HepG2 (cell line): ENCODE results near the gene SIK3. TPM values are rescaled to one million over a fixed set of nuclear protein-coding genes. Genes with fewer than 3 reads are reported as not detected.
A peak's percentile ranks its signal among the peaks of the same experiment; 100 is the strongest.

Source experiments
- AGO1 ChIP-seq: fragments of 200-400 bp; formaldehyde crosslinking; IDR thresholded peaks from 2 replicates; pipeline ENCODE4 v1.6.1; 2017; ENCODE audit warnings: mild to moderate bottlenecking, low read depth, low read length, moderate library complexity; ENCODE audit not compliant: poor library complexity, severe bottlenecking
- ATAD3A ChIP-seq: sonication (generic); formaldehyde crosslinking; IDR thresholded peaks from 2 replicates; pipeline ENCODE4 v1.4.0; 2020; ENCODE audit warnings: missing genetic modification reagents
- ETV6 ChIP-seq: sonication (generic); formaldehyde crosslinking; conservative IDR thresholded peaks from 2 replicates; pipeline ENCODE4 v1.4.0; 2020; ENCODE audit warnings: missing genetic modification reagents
- FIP1L1 ChIP-seq: fragments of 200-400 bp; formaldehyde crosslinking; IDR thresholded peaks from 2 replicates; pipeline ENCODE4 v1.6.1; 2018; ENCODE audit warnings: low read depth, mild to moderate bottlenecking, low read length, moderate library complexity, borderline replicate concordance; ENCODE audit not compliant: insufficient read depth
- MED8 ChIP-seq: sonication (generic); formaldehyde crosslinking; IDR thresholded peaks from 2 replicates; pipeline ENCODE4 v1.8.1; 2023; ENCODE audit warnings: mild to moderate bottlenecking, missing genetic modification reagents; ENCODE audit not compliant: insufficient replicate concordance
- NCOA1 ChIP-seq: sonication (generic); formaldehyde crosslinking; IDR thresholded peaks from 2 replicates; pipeline ENCODE4 v1.9.0; 2021; ENCODE audit warnings: missing genetic modification reagents
- NR2F1 ChIP-seq, 2 experiments: fragments of 450-650 bp in 1 of 2; formaldehyde crosslinking in 1 of 2; IDR thresholded peaks; 2 replicates each; pipeline versions ENCODE4 v1.5.0 to v1.6.1; 2016 to 2020; ENCODE audit warnings: mild to moderate bottlenecking in 1 of 2, missing compliant biosample characterization in 1 of 2, missing genetic modification reagents in 1 of 2, moderate library complexity in 1 of 2
- PHF5A ChIP-seq: IDR thresholded peaks from one replicate; pipeline ENCODE4 v1.6.1; 2018; ENCODE audit warnings: low read depth, missing genetic modification reagents; ENCODE audit not compliant: unreplicated experiment
- SAP130 ChIP-seq: IDR thresholded peaks from 2 replicates; pipeline ENCODE4 v1.6.1; 2016; ENCODE audit warnings: low read depth
- STAT5B ChIP-seq: sonication (generic); formaldehyde crosslinking; IDR thresholded peaks from 2 replicates; pipeline ENCODE4 v1.4.0; 2020; ENCODE audit warnings: missing genetic modification reagents
- TRIM24 ChIP-seq: sonication (generic); formaldehyde crosslinking; IDR thresholded peaks from 2 replicates; pipeline ENCODE4 v1.8.0; 2022; ENCODE audit warnings: mild to moderate bottlenecking, missing genetic modification reagents
- ZNF136 ChIP-seq: sonication (generic); formaldehyde crosslinking; IDR thresholded peaks from 2 replicates; pipeline ENCODE4 v1.8.1; 2022; ENCODE audit warnings: low read depth, mild to moderate bottlenecking, moderate library complexity, missing genetic modification reagents
- ZNF234 ChIP-seq: sonication (generic); formaldehyde crosslinking; conservative IDR thresholded peaks from 2 replicates; pipeline ENCODE4 v1.5.1; 2020; ENCODE audit warnings: mild to moderate bottlenecking, missing genetic modification reagents
- ZNF572 ChIP-seq: sonication (generic); formaldehyde crosslinking; IDR thresholded peaks from 2 replicates; pipeline ENCODE4 v1.5.1; 2020; ENCODE audit warnings: mild to moderate bottlenecking, missing genetic modification reagents
- ZNF709 ChIP-seq: sonication (generic); formaldehyde crosslinking; IDR thresholded peaks from 2 replicates; pipeline ENCODE4 v1.5.0; 2020; ENCODE audit warnings: mild to moderate bottlenecking, missing genetic modification reagents
- ZNF776 ChIP-seq: sonication (generic); formaldehyde crosslinking; IDR thresholded peaks from 2 replicates; pipeline ENCODE4 v1.4.0; 2020; ENCODE audit warnings: mild to moderate bottlenecking, missing genetic modification reagents
- ZNF883 ChIP-seq: sonication (generic); formaldehyde crosslinking; IDR thresholded peaks from 2 replicates; pipeline ENCODE4 v1.5.1; 2020; ENCODE audit warnings: mild to moderate bottlenecking, missing genetic modification reagents; ENCODE audit errors: not compliant biosample characterization
- polyA plus RNA-seq, 8 experiments: library from polyadenylated mRNA; depleted of rRNA in 3 of 8; stranded (reverse) in 7 of 8; unstranded in 1 of 8; fragments of >200 nt; fragmentation: Illumina TruSeq in 4 of 8; extraction: Trizol in 4 of 8; gene quantifications; 2 replicates each; pipeline versions ENCODE4 v1.2.1 to v1.2.3, GENCODE V29; 2011 to 2016; ENCODE audit warnings: low read depth in 4 of 8, missing spikeins in 1 of 8, mixed read lengths in 1 of 8; ENCODE audit not compliant: insufficient read depth in 1 of 8
- total RNA-seq, 5 experiments: library from RNA; depleted of rRNA; stranded (reverse); fragments of >200 nt; fragmentation: Illumina TruSeq; extraction: Trizol; gene quantifications; 2 replicates each; pipeline ENCODE4 v1.2.3, GENCODE V29; 2016; ENCODE audit warnings: low read depth in 1 of 5
- TF ChIP-seq, protein P1 (sequence below): sonication (generic); formaldehyde crosslinking; IDR thresholded peaks from 2 replicates; pipeline ENCODE4 v1.8.0; 2022; ENCODE audit warnings: missing genetic modification reagents, mild to moderate bottlenecking, moderate library complexity, borderline replicate concordance
- TF ChIP-seq, protein P2 (sequence below): sonication (generic); formaldehyde crosslinking; IDR thresholded peaks from 2 replicates; pipeline ENCODE4 v1.4.0; 2020; ENCODE audit warnings: missing genetic modification reagents
- TF ChIP-seq, protein P3 (sequence below): IDR thresholded peaks from 2 replicates; pipeline ENCODE4 v1.6.1; 2016; ENCODE audit warnings: low read depth, missing genetic modification reagents, missing compliant biosample characterization

The SIK3 gene
- total and polyA plus RNA-seq, 2 of the 13 experiments (the other 11 are each of a cell fraction or from before 2014, with no cell fraction given): 5.7 to 9.8 TPM

DNA sequence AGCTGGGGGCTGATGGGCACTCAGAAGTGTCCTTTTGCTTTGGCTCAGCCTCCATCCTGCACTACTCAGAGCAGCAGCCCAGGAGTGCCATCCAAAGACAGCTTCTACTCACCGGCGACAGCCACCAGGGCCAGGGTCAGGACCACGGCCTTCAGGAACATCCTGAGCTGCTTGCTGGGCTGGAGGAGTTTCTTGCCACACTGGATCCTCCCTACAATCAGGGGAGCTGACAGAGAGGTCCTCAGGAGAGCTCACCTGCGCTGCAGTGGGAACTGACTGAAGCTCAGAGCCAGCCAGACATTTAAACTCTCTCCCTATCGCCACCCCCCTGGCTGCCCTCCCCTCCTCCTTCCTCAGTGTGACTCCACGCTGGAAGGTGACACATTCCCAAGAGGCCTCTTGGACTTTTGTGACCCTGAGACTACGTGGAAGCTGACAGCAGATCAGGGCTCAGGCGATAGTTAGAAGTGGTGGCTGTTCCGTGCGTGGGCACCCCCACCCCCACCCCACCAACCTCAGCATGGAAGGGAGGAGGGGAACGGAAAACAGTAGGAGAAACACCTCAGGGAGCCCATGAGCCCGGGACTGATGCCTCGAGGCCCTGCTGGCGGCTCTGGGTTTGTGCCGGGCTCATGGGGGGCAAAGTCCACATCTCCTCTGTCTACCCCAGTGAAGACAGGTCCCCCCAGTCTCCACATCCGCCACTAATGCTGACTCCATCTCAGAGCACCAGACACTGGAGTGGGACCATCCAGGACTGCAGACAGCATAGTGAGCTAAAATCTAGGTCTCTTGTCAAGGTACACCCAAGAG, 275.0 kb downstream of the SIK3 start, which contains the start of gene APOA4 (continued):
- TF ChIP-seq, protein P1, sequence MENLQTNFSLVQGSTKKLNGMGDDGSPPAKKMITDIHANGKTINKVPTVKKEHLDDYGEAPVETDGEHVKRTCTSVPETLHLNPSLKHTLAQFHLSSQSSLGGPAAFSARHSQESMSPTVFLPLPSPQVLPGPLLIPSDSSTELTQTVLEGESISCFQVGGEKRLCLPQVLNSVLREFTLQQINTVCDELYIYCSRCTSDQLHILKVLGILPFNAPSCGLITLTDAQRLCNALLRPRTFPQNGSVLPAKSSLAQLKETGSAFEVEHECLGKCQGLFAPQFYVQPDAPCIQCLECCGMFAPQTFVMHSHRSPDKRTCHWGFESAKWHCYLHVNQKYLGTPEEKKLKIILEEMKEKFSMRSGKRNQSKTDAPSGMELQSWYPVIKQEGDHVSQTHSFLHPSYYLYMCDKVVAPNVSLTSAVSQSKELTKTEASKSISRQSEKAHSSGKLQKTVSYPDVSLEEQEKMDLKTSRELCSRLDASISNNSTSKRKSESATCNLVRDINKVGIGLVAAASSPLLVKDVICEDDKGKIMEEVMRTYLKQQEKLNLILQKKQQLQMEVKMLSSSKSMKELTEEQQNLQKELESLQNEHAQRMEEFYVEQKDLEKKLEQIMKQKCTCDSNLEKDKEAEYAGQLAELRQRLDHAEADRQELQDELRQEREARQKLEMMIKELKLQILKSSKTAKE (CRISPR knock-in tag): no peak
- TF ChIP-seq, protein P2, sequence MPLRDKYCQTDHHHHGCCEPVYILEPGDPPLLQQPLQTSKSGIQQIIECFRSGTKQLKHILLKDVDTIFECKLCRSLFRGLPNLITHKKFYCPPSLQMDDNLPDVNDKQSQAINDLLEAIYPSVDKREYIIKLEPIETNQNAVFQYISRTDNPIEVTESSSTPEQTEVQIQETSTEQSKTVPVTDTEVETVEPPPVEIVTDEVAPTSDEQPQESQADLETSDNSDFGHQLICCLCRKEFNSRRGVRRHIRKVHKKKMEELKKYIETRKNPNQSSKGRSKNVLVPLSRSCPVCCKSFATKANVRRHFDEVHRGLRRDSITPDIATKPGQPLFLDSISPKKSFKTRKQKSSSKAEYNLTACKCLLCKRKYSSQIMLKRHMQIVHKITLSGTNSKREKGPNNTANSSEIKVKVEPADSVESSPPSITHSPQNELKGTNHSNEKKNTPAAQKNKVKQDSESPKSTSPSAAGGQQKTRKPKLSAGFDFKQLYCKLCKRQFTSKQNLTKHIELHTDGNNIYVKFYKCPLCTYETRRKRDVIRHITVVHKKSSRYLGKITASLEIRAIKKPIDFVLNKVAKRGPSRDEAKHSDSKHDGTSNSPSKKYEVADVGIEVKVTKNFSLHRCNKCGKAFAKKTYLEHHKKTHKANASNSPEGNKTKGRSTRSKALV (CRISPR knock-in tag): no peak
- TF ChIP-seq NR2F1 (CRISPR knock-in tag; IDR thresholded peaks at IDR 0.05): no peak
- no peak for TF ChIP-seq NCOA1 (CRISPR knock-in tag)
- TF ChIP-seq PHF5A (CRISPR knock-in tag): no peak
- no peak for TF ChIP-seq ZNF234 (CRISPR knock-in tag)
- no peak for TF ChIP-seq AGO1
- 0 out of 2 replicates have a peak, but pooled peaks have one; percentile 37 for TF ChIP-seq ZNF776
- TF ChIP-seq ZNF709: 0 out of 2 replicates have a peak, but pooled peaks have one; percentile 32
- no peak for TF ChIP-seq TRIM24 (CRISPR knock-in tag)
- TF ChIP-seq, protein P3, sequence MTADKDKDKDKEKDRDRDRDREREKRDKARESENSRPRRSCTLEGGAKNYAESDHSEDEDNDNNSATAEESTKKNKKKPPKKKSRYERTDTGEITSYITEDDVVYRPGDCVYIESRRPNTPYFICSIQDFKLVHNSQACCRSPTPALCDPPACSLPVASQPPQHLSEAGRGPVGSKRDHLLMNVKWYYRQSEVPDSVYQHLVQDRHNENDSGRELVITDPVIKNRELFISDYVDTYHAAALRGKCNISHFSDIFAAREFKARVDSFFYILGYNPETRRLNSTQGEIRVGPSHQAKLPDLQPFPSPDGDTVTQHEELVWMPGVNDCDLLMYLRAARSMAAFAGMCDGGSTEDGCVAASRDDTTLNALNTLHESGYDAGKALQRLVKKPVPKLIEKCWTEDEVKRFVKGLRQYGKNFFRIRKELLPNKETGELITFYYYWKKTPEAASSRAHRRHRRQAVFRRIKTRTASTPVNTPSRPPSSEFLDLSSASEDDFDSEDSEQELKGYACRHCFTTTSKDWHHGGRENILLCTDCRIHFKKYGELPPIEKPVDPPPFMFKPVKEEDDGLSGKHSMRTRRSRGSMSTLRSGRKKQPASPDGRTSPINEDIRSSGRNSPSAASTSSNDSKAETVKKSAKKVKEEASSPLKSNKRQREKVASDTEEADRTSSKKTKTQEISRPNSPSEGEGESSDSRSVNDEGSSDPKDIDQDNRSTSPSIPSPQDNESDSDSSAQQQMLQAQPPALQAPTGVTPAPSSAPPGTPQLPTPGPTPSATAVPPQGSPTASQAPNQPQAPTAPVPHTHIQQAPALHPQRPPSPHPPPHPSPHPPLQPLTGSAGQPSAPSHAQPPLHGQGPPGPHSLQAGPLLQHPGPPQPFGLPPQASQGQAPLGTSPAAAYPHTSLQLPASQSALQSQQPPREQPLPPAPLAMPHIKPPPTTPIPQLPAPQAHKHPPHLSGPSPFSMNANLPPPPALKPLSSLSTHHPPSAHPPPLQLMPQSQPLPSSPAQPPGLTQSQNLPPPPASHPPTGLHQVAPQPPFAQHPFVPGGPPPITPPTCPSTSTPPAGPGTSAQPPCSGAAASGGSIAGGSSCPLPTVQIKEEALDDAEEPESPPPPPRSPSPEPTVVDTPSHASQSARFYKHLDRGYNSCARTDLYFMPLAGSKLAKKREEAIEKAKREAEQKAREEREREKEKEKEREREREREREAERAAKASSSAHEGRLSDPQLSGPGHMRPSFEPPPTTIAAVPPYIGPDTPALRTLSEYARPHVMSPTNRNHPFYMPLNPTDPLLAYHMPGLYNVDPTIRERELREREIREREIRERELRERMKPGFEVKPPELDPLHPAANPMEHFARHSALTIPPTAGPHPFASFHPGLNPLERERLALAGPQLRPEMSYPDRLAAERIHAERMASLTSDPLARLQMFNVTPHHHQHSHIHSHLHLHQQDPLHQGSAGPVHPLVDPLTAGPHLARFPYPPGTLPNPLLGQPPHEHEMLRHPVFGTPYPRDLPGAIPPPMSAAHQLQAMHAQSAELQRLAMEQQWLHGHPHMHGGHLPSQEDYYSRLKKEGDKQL (CRISPR knock-in tag): no peak
- no peak for TF ChIP-seq ETV6 (CRISPR knock-in tag)
- TF ChIP-seq ATAD3A (CRISPR knock-in tag): no peak
- TF ChIP-seq STAT5B (CRISPR knock-in tag): no peak
- no peak for TF ChIP-seq SAP130 (CRISPR knock-in tag)
- 0 out of 2 replicates have a peak, but pooled peaks have one; percentile 80 for TF ChIP-seq ZNF572
- no peak for TF ChIP-seq ZNF883 (CRISPR knock-in tag)
- TF ChIP-seq FIP1L1: no peak
- TF ChIP-seq MED8: no peak
- TF ChIP-seq ZNF136 (CRISPR knock-in tag): no peak
